AG09309 (cell line): ENCODE measurements around the gene MIEN1.
"Not testable (repeated sequence)": the region's sequence is repeated elsewhere in the genome, so short reads cannot be mapped to it uniquely, and the experiment has no call there.

ENCODE experiments used
- DNase-seq: peaks from one replicate; pipeline ENCODE4 v3.0.0-alpha.2; 2010; ENCODE audit warnings: low read depth
- H3K4me3 ChIP-seq: 2 replicates; pipeline ENCODE4 v1.5.1; 2011; ENCODE audit warnings: mild to moderate bottlenecking, low read depth, low read length, moderate library complexity; ENCODE audit not compliant: control insufficient read depth
- CTCF ChIP-seq: IDR thresholded peaks from 2 replicates; pipeline ENCODE4 v1.5.1; 2011; ENCODE audit warnings: mild to moderate bottlenecking, low read depth, low read length, inconsistent platforms; ENCODE audit not compliant: insufficient read depth, control insufficient read depth; ENCODE audit errors: missing control alignments

Gene MIEN1

GRCh38 chr17:39701012-39701783, 29.1 kb downstream of the MIEN1 start:
- DNase-seq, result no peak
- H3K4me3 ChIP-seq, result peak overlapping the region; percentile 84
- no peak for TF ChIP-seq CTCF

DNA sequence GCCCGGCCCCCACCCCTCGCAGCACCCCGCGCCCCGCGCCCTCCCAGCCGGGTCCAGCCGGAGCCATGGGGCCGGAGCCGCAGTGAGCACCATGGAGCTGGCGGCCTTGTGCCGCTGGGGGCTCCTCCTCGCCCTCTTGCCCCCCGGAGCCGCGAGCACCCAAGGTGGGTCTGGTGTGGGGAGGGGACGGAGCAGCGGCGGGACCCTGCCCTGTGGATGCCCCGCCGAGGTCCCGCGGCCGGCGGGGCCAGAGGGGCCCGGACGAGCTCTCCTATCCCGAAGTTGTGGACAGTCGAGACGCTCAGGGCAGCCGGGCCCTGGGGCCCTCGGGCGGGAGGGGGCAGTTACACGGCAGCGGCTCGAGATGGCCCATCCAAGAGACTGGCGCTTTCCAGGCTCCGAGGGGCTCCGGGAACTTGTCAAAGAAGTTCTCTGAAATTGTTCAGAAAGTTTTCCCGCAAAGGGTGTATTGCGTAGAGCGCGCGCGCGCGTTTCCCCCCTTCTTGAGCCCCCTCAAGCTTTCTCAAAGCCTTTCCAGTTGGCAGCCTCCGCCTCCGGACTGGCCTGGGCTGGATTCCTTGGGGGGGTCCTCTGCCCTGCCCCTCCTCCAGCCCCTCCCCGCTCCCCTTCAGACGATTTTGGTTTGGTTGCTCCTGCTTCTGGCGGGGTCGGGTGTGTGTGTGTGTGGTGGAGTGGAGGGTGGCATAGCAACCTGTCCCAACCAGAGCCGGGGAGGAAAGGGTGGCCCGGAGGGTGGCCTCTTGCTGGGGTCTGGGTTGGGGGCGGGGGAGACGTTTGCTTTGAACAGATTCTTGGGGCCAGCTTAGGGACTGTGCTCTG, 30.0 kb downstream of the MIEN1 start:
- peak overlapping the region; percentile 84 for H3K4me3 ChIP-seq
- no peak for DNase-seq
- no peak for TF ChIP-seq CTCF

GRCh38 chr17:39699818-39700147, 30.5 kb downstream of the MIEN1 start, which contains the start of gene ERBB2:
TSS of gene ERBB2 (plus strand) at chr17:39700064. CDS start at chr17:39700239, 175 bp downstream.
- no peak for TF ChIP-seq CTCF
- peak; percentile 31 for DNase-seq
- peak within 1 kb of the TSS; percentile 84 for H3K4me3 ChIP-seq

- not testable (repeated sequence) for DNase-seq
- H3K4me3 ChIP-seq, result peak overlapping the region; percentile 84
Observed at GRCh38 chr17:39699157-39699817, 31.0 kb downstream of the MIEN1 start.

- DNase-seq, result no peak
- H3K4me3 ChIP-seq, result no peak overlapping the region
- TF ChIP-seq CTCF, result no peak
Observed at GRCh38 chr17:39697961-39698360, 32.4 kb downstream of the MIEN1 start.

DNA sequence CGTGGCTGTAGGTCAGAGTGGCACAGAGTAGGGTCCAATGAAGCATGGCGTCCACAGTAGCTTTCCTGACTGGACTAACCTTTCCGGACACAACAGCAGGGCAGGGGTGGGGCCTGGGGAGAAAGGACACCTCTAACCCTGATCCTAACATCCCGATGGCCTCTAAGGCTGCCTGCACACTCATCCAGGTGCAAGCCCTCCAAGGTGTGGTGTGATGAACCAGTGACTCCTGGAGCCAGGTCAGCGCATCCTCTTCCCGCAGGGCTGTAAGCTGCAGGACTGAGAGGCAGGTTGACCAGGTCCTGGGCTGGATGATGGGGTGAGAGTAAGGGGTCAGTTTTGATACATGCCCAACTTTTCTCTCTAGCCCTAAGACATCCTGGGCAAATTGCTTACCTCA, 33.6 kb downstream of the MIEN1 start:
- DNase-seq, result no peak
- TF ChIP-seq CTCF, result no peak
- no peak overlapping the region for H3K4me3 ChIP-seq
